A549 (cell line): Measurements from ENCODE around the gene RUNDC1. TPM values are rescaled to one million over a fixed set of nuclear protein-coding genes. Genes with fewer than 3 reads are reported as not detected.

Experiments
- ATAC-seq, 2 experiments: fragments of 200-7000 bp in 1 of 2; fragments of >200 bp in 1 of 2; cut with Nextera tagmentation in 1 of 2; cut with Tn5 transposase in 1 of 2; 3 replicates each; pipeline versions ENCODE4 v1.8.0 to v1.9.1; 2018 to 2020; ENCODE audit warnings: mild to moderate bottlenecking in 1 of 2, moderate library complexity in 1 of 2
- CTCF ChIA-PET: fragments of 300-600 bp; sonication (Branson Sonifier 250); formaldehyde crosslinking; extraction: SDS; loops from one replicate; lab custom pipeline; 2021; ENCODE audit warnings: antibody characterized with exemption, inconsistent platforms; lab: Yijun Ruan, JAX
- POLR2A ChIA-PET: fragments of 350-600 bp; formaldehyde crosslinking; extraction: SDS; loops from one replicate; lab custom pipeline; 2021; ENCODE audit warnings: antibody characterized with exemption, inconsistent platforms; lab: Yijun Ruan, JAX
- DNase-seq, 2 experiments: peaks; one replicate each; pipeline versions ENCODE4 v3.0.0 to v3.0.0-alpha.2; 2011 to 2016; ENCODE audit warnings: low read depth in 1 of 2, low spot score in 1 of 2
- FAIRE-seq: peaks from 2 replicates; lab custom pipeline; 2011; peaks lifted over from hg19 to GRCh38; lab: Jason Lieb, UNC
- H3K27ac ChIP-seq, 2 experiments: fragments of >200 bp; sonication (Bioruptor Twin); formaldehyde crosslinking; 3 replicates each; pipeline ENCODE4 v1.5.1; 2016 to 2017
- H3K4me1 ChIP-seq: fragments of >200 bp; sonication (Bioruptor Twin); formaldehyde crosslinking; 3 replicates; pipeline ENCODE4 v1.6.1; 2016
- H3K4me2 ChIP-seq: fragments of >200 bp; sonication (Bioruptor Twin); formaldehyde crosslinking; 3 replicates; pipeline ENCODE4 v1.6.1; 2016
- H3K4me3 ChIP-seq: fragments of >200 bp; sonication (Bioruptor Twin); formaldehyde crosslinking; 3 replicates; pipeline ENCODE4 v1.5.1; 2016
- H3K9me3 ChIP-seq: fragments of >200 bp; sonication (Bioruptor Twin); formaldehyde crosslinking; 3 replicates; pipeline ENCODE4 v1.6.1; 2016
- CBX2 ChIP-seq: fragments of 200-600 bp; sonication (generic); IDR thresholded peaks from 2 replicates; pipeline ENCODE4 v1.6.1; 2016; ENCODE audit warnings: low read depth, mild to moderate bottlenecking, borderline replicate concordance
- CBX8 ChIP-seq: fragments of 200-600 bp; sonication (generic); IDR thresholded peaks from 2 replicates; pipeline ENCODE4 v1.6.1; 2016
- CHD2 ChIP-seq: fragments of 150-350 bp; IDR thresholded peaks from 2 replicates; pipeline ENCODE4 v1.6.1; 2014; ENCODE audit warnings: low read length; ENCODE audit not compliant: partially characterized antibody
- EP300 ChIP-seq, 2 experiments: fragments of >200 bp; sonication (Bioruptor Twin); formaldehyde crosslinking; IDR thresholded peaks; 2 replicates in 1 of 2; 3 replicates in 1 of 2; pipeline ENCODE4 v1.6.1; 2016 to 2017
- ESRRA ChIP-seq: fragments of 150-350 bp; IDR thresholded peaks from 2 replicates; pipeline ENCODE4 v1.6.1; 2014; ENCODE audit warnings: mild to moderate bottlenecking, low read length, borderline replicate concordance
- FOSB ChIP-seq: fragments of 250-450 bp; sonication (Bioruptor Pico); IDR thresholded peaks from 2 replicates; pipeline ENCODE4 v1.5.0; 2020; ENCODE audit warnings: mild to moderate bottlenecking, moderate library complexity
- FOSL2 ChIP-seq, 2 experiments: fragments of 450-650 bp in 1 of 2; fragments of >200 bp in 1 of 2; sonication (Bioruptor Twin) in 1 of 2; formaldehyde crosslinking; IDR thresholded peaks; 2 replicates each; pipeline versions ENCODE4 v1.5.0 to v1.6.1; 2016 to 2020; ENCODE audit warnings: mild to moderate bottlenecking in 1 of 2, moderate library complexity in 1 of 2
- GATA3 ChIP-seq: IDR thresholded peaks from 2 replicates; pipeline ENCODE4 v1.6.1; 2012; ENCODE audit warnings: borderline replicate concordance
- HEYL ChIP-seq: fragments of 250-450 bp; sonication (Bioruptor Pico); IDR thresholded peaks from 2 replicates; pipeline ENCODE4 v1.8.0; 2021; ENCODE audit warnings: mild to moderate bottlenecking, moderate library complexity
- HOXA7 ChIP-seq: fragments of 250-450 bp; sonication (Bioruptor Pico); IDR thresholded peaks from 2 replicates; pipeline ENCODE4 v1.5.0; 2020; ENCODE audit warnings: mild to moderate bottlenecking, moderate library complexity
- HOXB13 ChIP-seq: fragments of 250-450 bp; sonication (Bioruptor Pico); IDR thresholded peaks from 2 replicates; pipeline ENCODE4 v1.5.0; 2020; ENCODE audit warnings: low read depth, mild to moderate bottlenecking, moderate library complexity
- HOXB5 ChIP-seq: fragments of 250-450 bp; sonication (Bioruptor Pico); IDR thresholded peaks from 2 replicates; pipeline ENCODE4 v1.5.0; 2020; ENCODE audit warnings: mild to moderate bottlenecking, moderate library complexity
- JUNB ChIP-seq: fragments of >200 bp; sonication (Bioruptor Twin); formaldehyde crosslinking; IDR thresholded peaks from 2 replicates; pipeline ENCODE4 v1.6.1; 2016
- KDM5A ChIP-seq: fragments of 200-600 bp; sonication (generic); IDR thresholded peaks from 2 replicates; pipeline ENCODE4 v1.6.1; 2016; ENCODE audit warnings: antibody characterized with exemption, mild to moderate bottlenecking
- MYC ChIP-seq: IDR thresholded peaks from 2 replicates; pipeline ENCODE4 v1.6.1; 2012; ENCODE audit warnings: mild to moderate bottlenecking, inconsistent platforms, low read length, improper control_type of control experiment, borderline replicate concordance
- NFE2L2 ChIP-seq: fragments of 150-350 bp; conservative IDR thresholded peaks from 2 replicates; pipeline ENCODE4 v1.6.1; 2014; ENCODE audit warnings: low read length
- NPAS2 ChIP-seq: fragments of 250-450 bp; sonication (Bioruptor Pico); IDR thresholded peaks from 2 replicates; pipeline ENCODE4 v1.8.0; 2022; ENCODE audit warnings: mild to moderate bottlenecking, moderate library complexity, borderline replicate concordance
- NR3C1 ChIP-seq: fragments of >200 bp; sonication (Bioruptor Twin); formaldehyde crosslinking; IDR thresholded peaks from 3 replicates; pipeline ENCODE4 v1.6.1; 2017
- POLR2A ChIP-seq: IDR thresholded peaks from 2 replicates; pipeline ENCODE4 v1.6.1; 2012; ENCODE audit warnings: mild to moderate bottlenecking, low read length
- RARB ChIP-seq: fragments of 250-450 bp; sonication (Bioruptor Pico); IDR thresholded peaks from 2 replicates; pipeline ENCODE4 v1.8.0; 2021; ENCODE audit warnings: mild to moderate bottlenecking, moderate library complexity
- RCOR1 ChIP-seq: fragments of 150-350 bp; IDR thresholded peaks from 2 replicates; pipeline ENCODE4 v1.6.1; 2014; ENCODE audit warnings: antibody characterized with exemption, low read length, low read depth
- RFX5 ChIP-seq: fragments of 450-650 bp; IDR thresholded peaks from 2 replicates; pipeline ENCODE4 v1.7.1; 2014; ENCODE audit warnings: antibody characterized with exemption, mild to moderate bottlenecking, moderate library complexity
- SMC3 ChIP-seq: fragments of >200 bp; sonication (Bioruptor Twin); formaldehyde crosslinking; IDR thresholded peaks from 3 replicates; pipeline ENCODE4 v1.6.1; 2018; ENCODE audit warnings: inconsistent platforms
- SREBF2 ChIP-seq: fragments of 450-650 bp; IDR thresholded peaks from 2 replicates; pipeline ENCODE4 v1.6.1; 2014; ENCODE audit warnings: mild to moderate bottlenecking, moderate library complexity
- TFCP2L1 ChIP-seq: fragments of 250-450 bp; sonication (Bioruptor Pico); IDR thresholded peaks from 2 replicates; pipeline ENCODE4 v1.5.0; 2021; ENCODE audit warnings: mild to moderate bottlenecking
- TP53 ChIP-seq: fragments of 250-450 bp; sonication (Bioruptor Pico); IDR thresholded peaks from 2 replicates; pipeline ENCODE4 v1.5.0; 2021; ENCODE audit warnings: mild to moderate bottlenecking, moderate library complexity
- ZNF302 ChIP-seq: fragments of 250-450 bp; sonication (Bioruptor Pico); IDR thresholded peaks from 2 replicates; pipeline ENCODE4 v1.9.0; 2021; ENCODE audit warnings: inconsistent platforms, mild to moderate bottlenecking, moderate library complexity
- ZSCAN20 ChIP-seq: fragments of 250-450 bp; sonication (Bioruptor Pico); IDR thresholded peaks from 2 replicates; pipeline ENCODE4 v1.8.0; 2022; ENCODE audit warnings: mild to moderate bottlenecking, moderate library complexity
- WGBS: methylation state at CpG from one replicate; pipeline ENCODE4 v1.1.6; 2017; ENCODE audit errors: missing lambda C conversion rate; 5-methylcytosine and 5-hydroxymethylcytosine counted together
- polyA plus RNA-seq, 4 experiments: library from polyadenylated mRNA; depleted of rRNA in 3 of 4; stranded (reverse); fragments of >200 nt; fragmentation: RNase III in 1 of 4; extraction: RNeasy Plus Mini Kit Qiagen cat#74134 plus additional on column Dnase treatment in 1 of 4; gene quantifications; 2 replicates in 3 of 4; 3 replicates in 1 of 4; pipeline ENCODE4 v1.2.3, GENCODE V29; 2011 to 2017
- TF ChIP-seq, protein P1 (sequence below): IDR thresholded peaks from 2 replicates; pipeline ENCODE4 v1.6.1; 2012
- TF ChIP-seq, protein P2 (sequence below): fragments of >200 bp; sonication (Bioruptor Twin); formaldehyde crosslinking; IDR thresholded peaks from 3 replicates; pipeline ENCODE4 v1.6.1; 2016
- TF ChIP-seq, protein P3 (sequence below): fragments of 250-450 bp; sonication (Bioruptor Pico); IDR thresholded peaks from 2 replicates; pipeline ENCODE4 v1.5.0; 2021; ENCODE audit warnings: mild to moderate bottlenecking, moderate library complexity, borderline replicate concordance
- TF ChIP-seq, protein P4 (sequence below): fragments of >200 bp; sonication (Bioruptor Twin); formaldehyde crosslinking; IDR thresholded peaks from 3 replicates; pipeline ENCODE4 v1.5.1; 2016
- TF ChIP-seq, protein P5 (sequence below): IDR thresholded peaks from 2 replicates; pipeline ENCODE4 v1.6.1; 2012; ENCODE audit warnings: low read depth, borderline replicate concordance

The RUNDC1 gene
- polyA plus RNA-seq, 2 of the 4 experiments (the other 2 are of a cell fraction), result 18.7 to 19.1 TPM

DNA sequence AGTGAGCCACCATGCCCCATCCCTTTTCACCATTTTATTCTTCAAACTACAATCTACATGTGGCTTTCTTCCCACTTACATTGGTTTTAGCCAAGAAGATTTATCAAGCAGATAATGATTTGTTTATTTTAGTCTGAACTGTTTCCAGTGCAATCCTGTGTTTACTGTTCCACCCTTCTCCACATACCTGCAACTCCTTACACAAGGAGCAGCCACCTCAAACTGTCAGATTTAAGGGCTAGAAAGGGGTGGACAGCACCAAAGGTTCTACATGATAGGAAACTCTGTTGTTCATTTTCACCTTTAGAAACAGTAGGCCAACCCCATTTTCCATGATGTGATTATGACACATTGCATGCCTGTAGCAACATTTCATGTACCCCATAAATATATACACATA lies 1.9 kb downstream of the RUNDC1 start:
- Histone ChIP-seq H3K9me3 (no peaks in the 10 kb centered on the region), H3K4me2 (peak overlapping the region; percentile 95), H3K27ac (no peak overlapping the region), H3K4me3 (no peak overlapping the region), H3K4me1 (peaks cover 33% of the 10 kb centered on the region)
- ATAC-seq (no peak), FAIRE-seq (no peak), DNase-seq (no peak)
- CTCF ChIA-PET, result interaction anchor here (0.7 to 11.1 kb wide), 2 partner anchors 15 to 138 kb away, joined by 4 to 86 read pairs; partner anchors contain the start of genes AOC2 and RPL27
- no peak for TF ChIP-seq NPAS2 (CRISPR knock-in tag)
- no peak for TF ChIP-seq ZSCAN20
- no peak for TF ChIP-seq HOXB5
- TF ChIP-seq FOSL2 (IDR thresholded peaks at IDR 0.05), result no peak
- TF ChIP-seq FOSL2 (CRISPR knock-in tag; IDR thresholded peaks at IDR 0.05), result no peak
- TF ChIP-seq KDM5A, result no peak
- TF ChIP-seq ZNF302 (CRISPR knock-in tag), result no peak
- no peak for TF ChIP-seq RCOR1
- TF ChIP-seq POLR2A, result no peak
- no peak for TF ChIP-seq TP53
- TF ChIP-seq CHD2, result no peak
- no peak for TF ChIP-seq SREBF2
- TF ChIP-seq, protein P1, sequence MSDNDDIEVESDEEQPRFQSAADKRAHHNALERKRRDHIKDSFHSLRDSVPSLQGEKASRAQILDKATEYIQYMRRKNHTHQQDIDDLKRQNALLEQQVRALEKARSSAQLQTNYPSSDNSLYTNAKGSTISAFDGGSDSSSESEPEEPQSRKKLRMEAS, result no peak
- no peak for TF ChIP-seq EP300 (IDR thresholded peaks at IDR 0.05)
- TF ChIP-seq, protein P2, sequence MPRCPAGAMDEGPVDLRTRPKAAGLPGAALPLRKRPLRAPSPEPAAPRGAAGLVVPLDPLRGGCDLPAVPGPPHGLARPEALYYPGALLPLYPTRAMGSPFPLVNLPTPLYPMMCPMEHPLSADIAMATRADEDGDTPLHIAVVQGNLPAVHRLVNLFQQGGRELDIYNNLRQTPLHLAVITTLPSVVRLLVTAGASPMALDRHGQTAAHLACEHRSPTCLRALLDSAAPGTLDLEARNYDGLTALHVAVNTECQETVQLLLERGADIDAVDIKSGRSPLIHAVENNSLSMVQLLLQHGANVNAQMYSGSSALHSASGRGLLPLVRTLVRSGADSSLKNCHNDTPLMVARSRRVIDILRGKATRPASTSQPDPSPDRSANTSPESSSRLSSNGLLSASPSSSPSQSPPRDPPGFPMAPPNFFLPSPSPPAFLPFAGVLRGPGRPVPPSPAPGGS, result no peak
- TF ChIP-seq NR3C1, result no peak
- TF ChIP-seq, protein P3, sequence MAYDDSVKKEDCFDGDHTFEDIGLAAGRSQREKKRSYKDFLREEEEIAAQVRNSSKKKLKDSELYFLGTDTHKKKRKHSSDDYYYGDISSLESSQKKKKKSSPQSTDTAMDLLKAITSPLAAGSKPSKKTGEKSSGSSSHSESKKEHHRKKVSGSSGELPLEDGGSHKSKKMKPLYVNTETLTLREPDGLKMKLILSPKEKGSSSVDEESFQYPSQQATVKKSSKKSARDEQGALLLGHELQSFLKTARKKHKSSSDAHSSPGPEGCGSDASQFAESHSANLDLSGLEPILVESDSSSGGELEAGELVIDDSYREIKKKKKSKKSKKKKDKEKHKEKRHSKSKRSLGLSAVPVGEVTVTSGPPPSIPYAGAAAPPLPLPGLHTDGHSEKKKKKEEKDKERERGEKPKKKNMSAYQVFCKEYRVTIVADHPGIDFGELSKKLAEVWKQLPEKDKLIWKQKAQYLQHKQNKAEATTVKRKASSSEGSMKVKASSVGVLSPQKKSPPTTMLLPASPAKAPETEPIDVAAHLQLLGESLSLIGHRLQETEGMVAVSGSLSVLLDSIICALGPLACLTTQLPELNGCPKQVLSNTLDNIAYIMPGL (CRISPR knock-in tag), result no peak
- TF ChIP-seq TFCP2L1 (CRISPR knock-in tag), result no peak
- POLR2A ChIA-PET, result no interaction called here

DNA sequence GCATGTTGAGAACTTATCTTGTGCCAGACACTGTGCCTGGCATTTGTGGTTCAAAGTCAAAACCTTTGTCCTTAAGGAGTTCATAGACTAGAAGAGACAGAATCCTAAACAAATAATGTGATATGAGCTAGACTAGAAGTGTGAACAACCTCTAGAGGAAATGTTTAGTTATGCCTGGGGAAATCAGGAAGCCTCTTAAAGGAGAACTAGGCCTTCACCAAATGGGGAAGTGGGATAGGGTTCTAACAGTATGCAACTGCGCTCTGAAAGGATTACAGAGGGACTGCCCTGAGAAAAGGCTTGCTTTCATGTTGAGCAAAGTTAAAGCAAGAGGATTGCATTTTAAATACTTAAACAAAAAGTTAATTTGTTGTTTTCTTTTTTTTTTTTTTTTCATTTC lies 4.9 kb downstream of the RUNDC1 start:
- Histone ChIP-seq H3K4me2 (no peak overlapping the region), H3K4me1 (peaks cover 47% of the 10 kb centered on the region), H3K27ac (no peak overlapping the region), H3K9me3 (no peaks in the 10 kb centered on the region), H3K4me3 (no peak overlapping the region)
- no peak for DNase-seq
- 44% methylated on average over 1 of the region's 1 CpG for WGBS
- no peak for FAIRE-seq
- ChIA-PET POLR2A (interaction anchor here (1.2 kb wide), 1 partner anchor 13 kb away, joined by 4 read pairs; the partner anchor contains the start of gene RPL27), CTCF (interaction anchor here (0.7 to 11.1 kb wide), 5 partner anchors 12 to 325 kb away, joined by 3 to 86 read pairs (median 5); partner anchors contain the start of genes AOC2 and RPL27)
- TF ChIP-seq ESRRA, result no peak
- TF ChIP-seq GATA3, result no peak
- no peak for TF ChIP-seq NFE2L2
- no peak for TF ChIP-seq HEYL (CRISPR knock-in tag)
- no peak for TF ChIP-seq RARB (CRISPR knock-in tag)
- TF ChIP-seq RFX5, result no peak
- no peak for TF ChIP-seq HOXA7 (CRISPR knock-in tag)
- no peak for TF ChIP-seq SMC3
- TF ChIP-seq NR3C1, result no peak
- no peak for TF ChIP-seq FOSL2 (IDR thresholded peaks at IDR 0.05)
- no peak for TF ChIP-seq FOSL2 (CRISPR knock-in tag; IDR thresholded peaks at IDR 0.05)
- TF ChIP-seq FOSB (CRISPR knock-in tag), result no peak
- TF ChIP-seq CHD2, result no peak
- no peak for TF ChIP-seq CBX2
- no peak for TF ChIP-seq TFCP2L1 (CRISPR knock-in tag)
- TF ChIP-seq HOXB13 (CRISPR knock-in tag), result no peak
- TF ChIP-seq, protein P4, sequence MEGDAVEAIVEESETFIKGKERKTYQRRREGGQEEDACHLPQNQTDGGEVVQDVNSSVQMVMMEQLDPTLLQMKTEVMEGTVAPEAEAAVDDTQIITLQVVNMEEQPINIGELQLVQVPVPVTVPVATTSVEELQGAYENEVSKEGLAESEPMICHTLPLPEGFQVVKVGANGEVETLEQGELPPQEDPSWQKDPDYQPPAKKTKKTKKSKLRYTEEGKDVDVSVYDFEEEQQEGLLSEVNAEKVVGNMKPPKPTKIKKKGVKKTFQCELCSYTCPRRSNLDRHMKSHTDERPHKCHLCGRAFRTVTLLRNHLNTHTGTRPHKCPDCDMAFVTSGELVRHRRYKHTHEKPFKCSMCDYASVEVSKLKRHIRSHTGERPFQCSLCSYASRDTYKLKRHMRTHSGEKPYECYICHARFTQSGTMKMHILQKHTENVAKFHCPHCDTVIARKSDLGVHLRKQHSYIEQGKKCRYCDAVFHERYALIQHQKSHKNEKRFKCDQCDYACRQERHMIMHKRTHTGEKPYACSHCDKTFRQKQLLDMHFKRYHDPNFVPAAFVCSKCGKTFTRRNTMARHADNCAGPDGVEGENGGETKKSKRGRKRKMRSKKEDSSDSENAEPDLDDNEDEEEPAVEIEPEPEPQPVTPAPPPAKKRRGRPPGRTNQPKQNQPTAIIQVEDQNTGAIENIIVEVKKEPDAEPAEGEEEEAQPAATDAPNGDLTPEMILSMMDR, result no peak
- TF ChIP-seq, protein P5, sequence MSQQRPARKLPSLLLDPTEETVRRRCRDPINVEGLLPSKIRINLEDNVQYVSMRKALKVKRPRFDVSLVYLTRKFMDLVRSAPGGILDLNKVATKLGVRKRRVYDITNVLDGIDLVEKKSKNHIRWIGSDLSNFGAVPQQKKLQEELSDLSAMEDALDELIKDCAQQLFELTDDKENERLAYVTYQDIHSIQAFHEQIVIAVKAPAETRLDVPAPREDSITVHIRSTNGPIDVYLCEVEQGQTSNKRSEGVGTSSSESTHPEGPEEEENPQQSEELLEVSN, result no peak
- no peak for TF ChIP-seq MYC
- TF ChIP-seq CBX8, result no peak
- no peak for TF ChIP-seq JUNB
- ATAC-seq, result no peak
